Activated T-cell treated with anti-CD3 and anti-CD28 coated beads, Interleukin-2, amount 50 U/mL, for 1 hour (primary cell): ENCODE results near the gene RAD18.

ENCODE experiments used
- DNase-seq: peaks from one replicate; pipeline ENCODE4 v3.0.0-alpha.2; 2020

Gene RAD18

DNA sequence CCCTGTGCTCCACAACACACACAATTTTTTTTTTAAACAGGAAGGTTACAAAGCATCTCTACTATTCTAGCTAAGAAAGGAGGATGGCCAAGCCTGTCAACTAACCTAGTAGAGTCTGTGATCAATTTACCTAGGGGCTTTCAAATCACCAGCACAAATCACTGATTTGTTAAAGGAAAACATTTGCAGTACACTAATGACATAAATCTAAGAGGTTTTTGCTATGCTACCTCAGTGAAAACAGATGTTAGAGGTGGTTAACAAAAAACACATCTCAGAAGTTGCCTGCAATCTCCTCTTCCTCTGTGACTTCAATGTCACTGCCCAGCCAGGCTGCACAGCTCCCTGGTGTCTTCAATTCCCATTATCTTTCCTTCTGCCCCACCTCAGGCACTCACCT is 72.0 kb downstream of the RAD18 start:
- DNase-seq: no peak

DNA sequence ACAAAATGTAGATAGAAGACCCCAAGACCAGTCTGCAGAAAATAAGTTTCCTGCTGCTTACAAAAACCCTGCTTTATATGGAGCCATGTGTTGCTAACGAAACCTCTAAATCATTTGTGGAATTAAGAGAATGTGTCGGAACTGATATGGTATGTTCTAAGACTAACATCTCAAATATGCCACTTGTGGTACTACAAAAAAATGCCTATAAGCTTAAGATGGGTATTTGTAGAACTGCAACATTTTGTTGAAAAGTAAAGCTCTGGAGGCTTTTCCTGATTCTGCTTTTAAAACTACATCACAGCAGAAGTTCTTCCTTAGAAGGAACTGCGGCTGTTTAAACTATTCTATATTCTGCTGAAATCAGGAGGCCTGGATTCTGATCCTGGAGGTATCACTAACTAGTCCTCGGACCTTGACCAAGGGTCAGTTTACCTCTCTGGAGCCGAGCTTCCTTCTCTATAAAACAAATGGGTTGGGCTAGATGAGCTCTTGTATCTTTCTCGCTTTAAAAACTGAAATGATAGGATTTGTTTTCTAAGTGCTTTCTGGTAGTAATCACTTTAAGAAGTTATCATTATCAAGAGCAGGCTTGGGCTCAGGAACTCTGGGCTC is 74.9 kb downstream of the RAD18 start:
- no peak for DNase-seq

DNA sequence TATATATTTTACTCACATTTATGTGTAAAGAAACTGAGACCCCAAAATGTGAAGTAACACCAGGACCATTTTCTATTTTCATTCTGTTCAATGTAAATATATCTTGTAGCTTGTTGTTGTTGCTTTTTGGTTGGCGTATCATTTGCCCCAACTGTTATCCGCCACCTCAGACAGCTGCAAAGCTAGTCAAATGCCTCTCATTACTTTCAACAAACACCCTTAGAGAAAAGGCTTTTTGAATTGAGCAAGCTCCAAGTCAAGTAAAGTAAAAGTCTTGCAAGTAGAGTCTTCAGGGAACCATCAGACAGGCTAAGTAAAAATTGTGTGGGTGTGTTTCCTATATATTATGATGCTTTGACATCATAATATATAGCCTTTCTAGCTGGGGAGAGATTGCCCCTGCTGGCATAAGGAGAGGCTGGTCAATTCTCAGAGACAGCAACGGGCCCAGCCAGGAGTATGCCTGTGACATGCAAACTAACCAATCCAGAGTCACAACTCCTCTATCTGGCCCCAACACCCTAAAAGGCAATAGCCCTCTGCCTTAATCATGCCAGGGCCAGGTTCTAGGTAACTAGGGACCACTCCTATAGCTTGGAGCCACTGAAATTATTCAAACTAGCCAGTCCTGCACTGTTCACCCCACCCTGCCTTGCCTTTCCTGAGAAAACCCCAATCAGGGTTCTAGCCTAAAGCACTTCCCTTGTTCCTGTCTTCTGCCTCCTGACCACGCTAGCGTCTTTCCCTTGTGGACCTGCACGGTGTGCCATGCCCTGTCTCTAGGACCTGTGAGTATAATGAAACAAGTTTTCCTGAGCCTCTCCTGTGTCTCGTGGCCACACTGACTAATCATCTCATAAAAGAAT is 75.6 kb downstream of the RAD18 start:
- no peak for DNase-seq

- DNase-seq: no peak
Measured at GRCh38 chr3:8886546-8886945, 76.7 kb downstream of the RAD18 start.

DNA sequence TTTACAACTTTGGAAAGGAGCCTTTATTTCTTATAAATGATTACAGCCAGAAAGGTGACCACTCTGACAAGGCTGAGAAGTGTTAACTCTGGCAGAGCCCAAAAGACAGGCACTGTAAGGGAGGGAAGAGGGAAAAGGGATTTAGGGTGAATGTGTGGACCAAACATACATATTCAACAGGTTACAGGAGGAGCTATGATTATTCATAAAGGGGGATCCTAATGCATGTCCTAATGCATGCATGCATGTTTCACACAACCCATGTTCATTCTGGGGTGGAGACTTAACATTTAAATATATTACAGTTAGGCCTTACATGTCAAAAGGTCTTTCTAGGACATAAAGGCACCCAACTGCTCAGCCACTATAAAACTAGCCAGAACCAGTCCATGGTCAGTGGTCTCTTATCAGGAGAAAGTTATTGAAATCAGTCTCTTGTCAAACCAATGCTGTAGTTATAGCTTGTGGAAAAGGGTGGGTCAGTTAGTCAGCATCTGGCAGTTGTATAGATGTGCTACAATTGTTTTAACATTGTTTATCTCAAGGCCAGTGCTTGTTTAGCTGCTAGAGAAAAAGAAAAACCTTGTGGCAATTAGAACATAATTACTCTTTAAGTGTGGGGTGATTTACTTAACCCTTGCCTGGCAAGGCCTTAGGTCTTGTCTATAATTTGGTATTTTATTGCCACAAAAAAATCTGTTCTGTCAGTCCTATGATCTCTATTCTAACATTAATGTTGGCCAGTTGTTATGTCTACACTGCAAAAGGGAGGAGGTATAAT is 77.5 kb downstream of the RAD18 start:
- no peak for DNase-seq

GRCh38 chr3:8884630-8885290 is 78.5 kb downstream of the RAD18 start:
- no peak for DNase-seq

GRCh38 chr3:8882642-8883041 is 80.6 kb downstream of the RAD18 start:
- no peak for DNase-seq

DNA sequence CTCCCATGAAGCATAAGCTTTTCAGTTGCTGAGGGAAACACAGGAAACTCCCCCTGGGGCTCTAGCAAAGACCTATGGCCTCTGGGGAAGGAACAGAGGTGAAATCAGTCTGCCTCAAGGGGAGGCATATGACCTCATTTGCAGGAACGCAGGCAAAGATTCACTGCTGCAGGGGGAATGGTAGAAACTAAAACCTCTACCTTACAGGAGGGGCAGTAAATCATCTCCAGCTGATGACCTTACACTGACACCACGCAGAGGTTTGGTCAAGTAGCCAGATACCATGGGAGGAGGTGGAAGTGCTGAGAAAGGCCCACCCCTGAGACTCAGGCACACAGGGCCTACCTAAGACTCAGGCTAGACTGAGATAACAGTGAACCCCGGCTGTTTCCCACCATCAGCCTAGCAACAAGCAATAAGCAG is 81.1 kb downstream of the RAD18 start:
- DNase-seq: no peak

GRCh38 chr3:8879347-8879944 is 83.8 kb downstream of the RAD18 start:
- no peak for DNase-seq

DNA sequence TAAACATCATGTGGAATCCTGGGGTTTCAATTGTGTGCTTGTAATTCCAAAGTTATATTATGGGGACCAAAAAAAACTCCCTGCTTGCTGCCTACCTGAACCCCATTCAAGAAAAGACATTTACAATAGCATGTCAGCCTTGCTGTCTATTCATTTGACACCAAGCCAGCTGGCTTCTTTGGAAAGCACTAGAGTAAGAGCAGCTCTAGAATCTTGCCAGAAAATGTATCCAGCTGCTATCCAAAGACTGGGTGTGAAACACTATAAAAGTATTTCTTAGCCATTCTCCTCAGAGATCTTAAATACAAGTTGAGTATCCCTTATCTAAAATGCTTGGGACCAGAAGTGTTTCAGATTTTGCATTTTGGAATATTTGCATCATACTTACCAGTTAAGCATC is 87.4 kb downstream of the RAD18 start:
- no peak for DNase-seq

GRCh38 chr3:8873740-8874139 is 89.5 kb downstream of the RAD18 start:
- DNase-seq: no peak

GRCh38 chr3:8872261-8872660 is 91.0 kb downstream of the RAD18 start:
- no peak for DNase-seq

- no peak for DNase-seq
Measured at GRCh38 chr3:8871306-8871705, 92.0 kb downstream of the RAD18 start.

DNA sequence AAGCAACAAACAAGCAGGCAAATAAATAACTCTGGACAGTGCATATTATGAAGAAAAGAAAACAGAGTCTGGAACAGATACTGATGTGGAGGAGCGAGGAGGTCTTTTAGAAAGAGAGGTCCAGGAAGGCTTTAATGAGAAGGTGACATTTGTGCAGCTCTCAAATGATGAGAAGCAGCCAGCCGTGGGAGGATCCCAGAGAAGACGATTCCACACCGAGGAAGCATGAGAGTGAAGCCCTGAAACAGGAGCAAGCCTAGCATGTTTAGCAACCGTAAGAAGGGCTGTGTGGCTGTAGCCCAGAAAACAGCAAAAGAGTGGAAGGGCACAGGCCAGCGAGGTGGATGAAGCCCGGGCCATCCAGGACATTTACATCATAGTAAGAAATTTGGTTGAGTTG is 93.1 kb downstream of the RAD18 start:
- DNase-seq: no peak

- DNase-seq: no peak
Measured at GRCh38 chr3:8869613-8870012, 93.7 kb downstream of the RAD18 start.

DNA sequence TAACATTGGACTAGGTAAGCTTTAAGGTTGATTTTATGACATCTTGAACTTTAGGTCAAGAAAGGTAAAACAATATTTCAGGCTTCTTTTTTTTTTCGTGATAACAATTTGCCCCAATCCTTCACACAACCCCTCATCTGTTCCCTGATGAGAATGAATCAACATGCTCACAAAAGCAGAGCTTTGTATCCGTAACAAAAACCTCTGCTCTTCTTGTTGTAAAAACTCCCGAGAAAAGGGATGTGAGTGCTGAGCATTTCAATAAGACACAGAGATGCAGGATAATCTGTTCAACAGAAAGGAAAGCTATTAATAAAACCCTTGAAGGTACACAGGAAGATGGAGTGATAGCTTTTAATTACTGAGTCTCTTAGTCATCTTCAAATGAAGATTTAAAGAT is 94.3 kb downstream of the RAD18 start:
- DNase-seq: no peak

DNA sequence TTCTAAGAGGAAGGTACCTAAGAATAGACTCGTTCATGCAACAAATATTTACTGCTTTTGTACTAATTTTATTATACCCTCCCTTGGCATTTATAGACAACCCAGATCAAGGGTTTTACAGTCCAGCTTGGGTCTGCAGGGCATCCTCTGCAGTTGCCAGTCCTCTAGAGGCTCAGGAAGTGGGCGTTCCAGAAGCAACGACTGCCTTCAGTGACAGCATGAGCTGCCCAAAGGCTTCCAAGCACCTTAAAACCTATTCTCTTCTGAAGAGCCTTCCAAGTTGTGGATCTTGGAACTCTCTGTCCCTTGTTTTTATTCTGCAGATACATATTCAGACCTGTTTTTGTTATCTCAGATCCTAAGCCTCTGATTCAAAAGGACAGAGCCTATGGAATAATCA is 95.6 kb downstream of the RAD18 start:
- DNase-seq: no peak

DNA sequence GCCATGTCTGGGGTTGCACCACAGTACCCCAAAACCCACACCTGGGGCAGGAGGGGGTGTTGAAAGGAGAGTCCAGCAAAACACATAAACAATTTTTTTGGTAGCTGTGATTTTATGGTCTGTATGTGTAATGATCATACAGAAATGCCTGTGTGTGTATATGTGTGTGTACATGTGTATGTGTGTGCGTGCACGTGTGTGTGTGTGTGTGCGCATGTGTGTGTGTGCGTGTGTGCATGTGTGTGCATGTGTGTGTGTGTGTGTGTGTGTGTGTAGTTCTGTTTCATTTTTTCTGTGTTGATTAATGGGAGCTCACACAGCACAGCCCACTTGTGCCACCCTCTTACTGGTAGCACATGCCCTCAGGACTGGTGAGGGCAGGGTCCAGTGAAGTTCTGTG is 97.6 kb downstream of the RAD18 start:
- DNase-seq: no peak

DNA sequence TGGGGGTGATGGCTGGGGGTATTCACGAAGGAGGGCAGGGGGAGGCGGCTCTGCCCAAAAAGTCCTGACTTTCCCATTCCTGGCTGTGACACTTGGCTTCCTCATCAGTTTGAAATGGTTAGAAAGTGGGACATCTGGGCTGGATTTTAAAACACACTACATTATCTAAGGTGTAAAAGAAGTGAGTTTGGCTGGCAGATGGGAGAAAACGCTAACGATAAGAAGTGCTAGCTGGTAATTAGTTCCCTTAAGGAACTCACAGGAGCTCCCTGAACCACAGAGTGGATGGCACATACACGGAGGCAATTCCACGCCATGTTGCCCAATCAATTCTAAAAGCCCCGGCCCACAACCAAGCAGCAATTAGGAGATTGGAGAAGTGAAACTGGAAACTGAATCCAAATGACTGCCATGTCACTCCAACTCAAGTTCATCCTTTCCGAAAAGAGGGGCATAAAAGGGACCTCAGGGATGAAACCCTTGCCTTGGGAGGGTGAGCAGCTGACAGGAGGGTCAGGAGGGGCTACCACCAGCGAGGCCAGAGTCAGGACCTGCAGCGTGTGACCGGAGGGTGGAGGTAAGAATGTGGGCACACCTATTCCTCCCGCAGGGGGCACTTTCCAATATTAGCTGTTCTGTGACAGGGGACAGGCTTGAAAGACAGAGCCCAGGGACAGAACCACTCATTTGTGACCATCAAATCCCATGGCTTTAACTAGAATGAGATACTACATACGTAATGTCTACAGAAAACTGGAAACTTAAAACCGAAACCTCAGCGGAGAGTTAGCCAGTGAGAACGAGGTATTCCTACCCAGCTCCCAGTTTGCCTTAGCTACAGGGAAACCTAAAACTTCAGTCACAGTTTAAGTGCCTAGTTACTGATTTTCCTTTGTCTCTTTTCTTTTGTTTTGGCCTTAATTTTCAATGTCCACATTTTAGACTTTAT is 98.6 kb downstream of the RAD18 start:
- DNase-seq: no peak

DNA sequence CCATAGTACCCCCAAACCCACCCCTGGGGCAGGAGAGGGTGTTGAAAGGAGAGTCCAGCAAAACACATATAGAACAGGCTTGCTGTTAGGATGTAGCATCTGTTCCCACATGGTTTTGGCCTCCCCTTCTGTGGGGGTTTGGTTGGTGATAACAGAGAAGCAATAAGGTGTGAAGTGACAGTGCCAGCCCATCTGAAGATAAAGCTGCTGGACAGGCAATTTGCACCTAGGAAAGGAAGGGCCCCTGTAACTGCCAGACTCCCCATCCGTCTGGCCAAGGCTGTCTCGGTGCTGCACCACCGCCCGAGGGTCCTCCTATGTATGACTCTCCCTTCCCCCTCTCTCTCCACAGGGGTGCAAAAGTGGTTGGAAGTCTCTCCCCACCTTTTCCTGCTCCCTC is 99.4 kb downstream of the RAD18 start:
- no peak for DNase-seq

DNA sequence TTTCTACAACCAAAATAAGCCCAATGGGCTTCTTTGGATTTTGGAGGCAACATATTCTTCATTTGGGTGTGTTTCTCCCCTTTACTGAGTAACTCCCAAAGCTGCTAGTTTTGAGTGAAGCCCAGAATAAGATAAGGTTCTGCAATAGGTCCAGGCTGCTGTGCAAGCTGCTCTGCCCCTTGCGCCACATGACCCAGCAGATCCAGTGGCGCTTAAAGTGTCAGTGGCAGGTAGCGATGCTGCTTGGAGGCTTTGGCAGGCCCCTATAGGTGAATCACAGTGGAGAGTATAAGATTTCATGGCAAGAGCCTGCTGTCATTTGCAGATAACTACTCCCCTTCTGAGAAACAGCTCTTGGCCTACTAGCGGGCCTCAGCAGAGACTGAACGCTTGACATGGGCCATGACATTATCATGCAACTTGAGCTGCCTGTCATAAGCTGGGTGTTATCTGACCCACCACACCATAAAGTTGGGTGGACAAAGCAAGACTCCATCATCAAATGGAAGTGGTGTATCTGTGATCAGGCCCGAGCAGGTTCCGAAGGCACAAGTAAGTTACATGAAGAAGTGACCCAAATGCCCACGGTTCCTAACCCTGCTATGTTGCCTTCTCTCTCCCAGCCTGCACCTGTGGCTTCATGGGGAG is 105.4 kb downstream of the RAD18 start:
- no peak for DNase-seq
